GM19463 (cell line): ENCODE measurements around the gene SYNE2.
A peak's percentile ranks its signal among the peaks of the same experiment; 100 is the strongest.

Source experiments
- ATAC-seq: cut with Tn5 transposase; IDR thresholded peaks from one replicate; pipeline ENCODE4 v1.9.1; 2021; ENCODE audit warnings: mild to moderate bottlenecking, moderate library complexity; ENCODE audit not compliant: unreplicated experiment

The SYNE2 gene

DNA sequence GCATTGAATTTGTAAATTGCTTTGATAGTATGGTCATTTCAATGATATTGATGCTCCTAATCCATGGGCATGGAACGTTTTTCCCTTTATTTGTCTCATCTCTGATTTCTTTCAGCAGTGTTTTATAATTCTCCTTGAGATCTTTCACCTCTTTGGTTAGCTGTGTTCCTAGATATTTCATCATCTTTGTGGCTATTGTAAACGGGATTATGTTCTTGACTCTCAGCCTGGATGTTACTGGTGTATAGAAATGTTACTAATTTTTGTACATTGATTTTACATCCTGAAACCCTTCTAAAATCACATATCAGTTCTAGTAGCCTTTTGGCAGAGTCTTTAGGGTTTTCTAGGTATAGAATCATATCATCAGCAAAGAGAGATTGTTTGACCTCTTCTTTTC, 52.6 kb downstream of the SYNE2 start:
- no peak for ATAC-seq

DNA sequence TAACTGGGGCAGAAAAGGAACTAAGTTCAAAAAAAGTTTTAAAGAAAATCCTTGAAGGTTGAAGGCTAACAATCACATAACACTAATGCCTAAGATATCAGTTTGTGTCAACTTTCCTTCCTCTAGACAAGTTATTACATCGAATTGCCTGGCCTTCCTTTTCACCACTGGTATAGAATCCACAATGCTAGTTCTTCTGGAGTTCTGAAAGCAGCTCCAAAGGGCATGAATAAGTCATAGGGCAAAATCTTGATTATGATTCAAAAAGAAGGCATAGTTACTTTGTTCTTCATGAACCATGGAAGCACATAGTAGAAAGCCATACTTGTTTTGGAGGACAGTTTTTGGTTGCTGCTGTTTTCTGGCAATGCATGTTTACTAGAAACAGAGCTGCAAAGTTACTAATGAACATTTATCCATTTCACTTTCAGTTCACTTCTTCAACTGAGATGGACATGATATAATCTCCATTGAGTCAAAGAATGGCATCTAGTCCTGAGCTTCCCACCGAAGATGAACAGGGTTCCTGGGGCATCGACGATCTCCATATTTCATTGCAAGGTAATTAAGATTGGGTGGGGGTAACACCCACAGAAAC, 56.0 kb downstream of the SYNE2 start:
- no peak for ATAC-seq

DNA sequence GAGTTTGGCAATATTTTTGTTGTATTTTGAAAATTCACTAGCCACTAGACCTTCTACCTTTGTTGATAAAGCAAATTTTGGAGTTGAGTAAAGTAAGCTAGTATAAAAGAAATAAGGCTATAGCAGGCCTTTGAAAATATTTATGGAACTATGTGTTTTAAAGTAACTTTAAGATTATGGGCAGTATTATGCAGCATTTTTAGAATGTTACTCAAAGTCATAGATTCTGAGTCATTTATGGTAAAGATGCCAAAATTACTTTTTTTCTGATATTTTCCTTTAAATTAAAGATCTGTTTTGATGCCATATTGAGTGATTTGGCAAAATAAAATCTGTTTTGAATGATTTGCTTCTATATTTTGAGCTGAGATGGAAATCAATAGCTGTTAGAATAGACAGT, 57.2 kb downstream of the SYNE2 start:
- ATAC-seq, result no peak

DNA sequence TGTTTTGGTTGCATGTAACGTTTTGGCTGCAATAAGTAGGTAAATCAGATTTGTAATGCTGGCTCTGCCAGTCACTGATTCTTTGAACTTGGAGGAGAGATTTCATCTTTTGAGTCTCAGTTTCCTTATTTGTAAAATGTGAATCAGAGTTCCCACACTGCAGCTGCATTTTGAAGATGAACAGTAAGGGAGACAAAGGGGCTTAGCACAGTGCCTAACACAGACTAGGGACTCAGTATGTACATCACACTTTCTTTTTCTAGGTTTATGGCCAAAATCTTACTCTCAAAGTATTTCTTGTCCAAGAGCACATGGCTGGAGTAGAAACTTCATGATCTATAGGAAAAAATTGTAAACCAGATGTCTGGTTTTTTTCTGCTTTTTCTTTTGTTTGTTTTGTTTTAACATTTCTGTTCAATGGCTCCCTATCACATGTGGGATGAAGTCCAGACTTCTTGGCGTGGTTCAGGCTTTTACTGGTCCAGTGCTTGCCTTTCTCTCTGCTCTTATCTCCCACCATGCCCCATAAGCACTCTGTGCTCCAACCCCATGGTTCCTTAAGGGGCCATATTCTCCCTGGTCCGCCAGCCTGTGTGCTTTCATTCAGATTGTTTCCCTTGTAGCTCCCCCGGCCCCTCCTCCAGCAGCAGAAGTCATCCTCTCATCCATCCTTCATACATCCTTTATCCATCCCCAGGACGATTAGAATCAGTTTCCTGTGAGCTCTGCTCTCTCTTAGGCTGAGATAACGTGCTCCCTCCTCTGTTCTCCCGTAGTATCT, 58.0 kb downstream of the SYNE2 start:
- ATAC-seq, result no peak

DNA sequence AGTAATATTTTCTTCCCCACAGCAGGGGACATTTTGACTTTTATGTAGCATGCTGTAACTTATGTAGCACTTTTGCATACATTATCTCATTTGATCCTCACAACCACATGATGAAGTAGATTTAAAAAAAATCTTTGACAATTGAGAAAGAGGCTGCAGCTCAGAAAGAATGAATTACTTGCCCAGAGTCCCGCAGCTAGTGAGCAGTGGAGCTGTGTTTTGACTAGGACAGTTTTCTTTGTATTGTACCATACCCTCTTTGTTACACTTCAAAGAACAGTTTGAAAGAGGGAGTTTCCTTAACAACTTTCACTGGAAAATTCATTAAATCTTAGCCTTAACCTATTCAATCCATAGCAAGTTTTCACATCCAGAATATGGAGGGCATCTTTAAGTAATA, 58.6 kb downstream of the SYNE2 start:
- ATAC-seq, result no peak

DNA sequence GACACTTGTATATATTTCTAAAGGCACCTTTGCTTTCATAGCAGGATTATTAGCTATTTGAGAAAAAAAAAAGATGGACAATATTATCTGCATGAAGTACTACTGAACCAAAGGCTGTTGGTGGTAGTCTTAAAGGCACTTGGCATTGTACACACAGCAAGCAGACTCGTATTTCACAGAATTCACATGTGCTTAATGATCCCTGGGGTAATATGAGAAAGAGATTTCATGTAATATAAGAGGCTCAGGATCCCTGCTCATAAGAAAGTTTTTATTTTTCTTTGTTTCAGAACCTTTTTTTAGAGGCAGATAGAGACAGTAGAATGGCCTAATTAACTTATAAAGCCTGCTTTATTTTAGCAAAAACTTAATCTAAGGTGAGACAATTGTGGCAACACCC, 59.5 kb downstream of the SYNE2 start:
- ATAC-seq, result no peak

DNA sequence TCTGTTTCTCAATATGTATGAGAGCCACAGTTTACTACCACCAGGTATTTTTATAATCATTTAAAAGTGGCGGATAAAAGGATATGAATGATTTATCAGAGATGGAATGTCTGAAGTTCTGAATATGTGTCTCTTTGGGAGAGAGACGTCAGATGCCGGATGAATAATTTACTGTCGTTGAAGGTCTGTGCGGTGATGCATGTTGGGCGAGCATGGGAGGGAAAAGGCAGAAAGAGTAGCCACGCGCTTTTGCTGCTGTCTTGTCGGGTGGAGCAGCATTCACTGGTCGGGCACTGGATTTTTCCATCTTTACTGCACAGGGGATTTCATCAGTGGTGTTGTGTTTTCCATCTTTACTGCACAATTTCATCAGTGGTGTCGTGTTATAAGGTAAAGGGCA, 65.6 kb downstream of the SYNE2 start:
- ATAC-seq, result no peak

DNA sequence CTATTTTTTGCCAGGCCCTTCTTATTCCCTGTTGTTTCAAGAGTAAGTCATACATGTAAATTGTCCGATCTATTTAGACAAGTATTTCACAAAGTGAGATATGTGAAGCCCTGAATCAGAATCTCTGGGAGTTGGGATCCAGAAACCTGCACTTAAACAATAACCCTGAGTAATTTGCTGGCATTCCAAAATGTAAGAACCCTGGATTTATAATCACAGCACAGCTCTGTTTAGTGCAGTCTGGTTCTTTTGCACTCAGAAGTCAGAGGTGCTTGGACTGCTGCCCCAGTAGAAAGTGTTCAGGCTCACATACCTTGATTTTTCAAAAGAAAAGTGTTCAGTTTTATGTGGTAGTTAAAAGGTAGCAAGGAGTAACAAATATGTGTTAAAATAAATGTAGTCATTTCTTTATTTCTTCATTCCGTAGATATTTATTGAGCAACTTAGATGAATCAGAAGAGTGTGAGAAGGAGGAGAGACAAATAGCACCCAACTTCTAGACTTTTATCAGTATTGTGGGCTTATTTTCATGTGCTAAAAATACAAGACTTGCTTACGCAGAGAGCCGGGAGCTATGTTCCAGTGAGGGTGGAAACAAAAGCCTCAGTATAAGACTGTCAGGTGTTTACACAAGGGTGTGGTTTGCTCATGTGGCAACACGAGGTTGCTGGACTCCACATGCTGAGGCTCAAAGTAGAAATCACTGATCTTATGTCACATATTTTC, 70.1 kb downstream of the SYNE2 start:
- no peak for ATAC-seq

DNA sequence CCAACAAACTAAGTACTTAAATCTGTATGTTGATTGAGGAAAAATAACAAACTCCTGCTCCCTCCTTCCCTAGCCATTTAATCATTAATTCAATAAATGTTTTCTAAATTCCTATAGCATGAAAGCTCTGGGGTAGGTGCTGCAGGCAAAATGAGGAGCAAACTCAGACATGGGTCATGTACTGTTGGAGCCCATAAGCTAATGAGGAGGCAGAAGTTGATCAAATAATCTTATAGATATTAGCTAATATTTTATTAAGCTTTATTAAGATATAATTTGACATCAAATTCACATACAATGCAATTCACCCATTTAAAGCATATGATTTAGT, 70.6 kb downstream of the SYNE2 start:
- ATAC-seq, result no peak

DNA sequence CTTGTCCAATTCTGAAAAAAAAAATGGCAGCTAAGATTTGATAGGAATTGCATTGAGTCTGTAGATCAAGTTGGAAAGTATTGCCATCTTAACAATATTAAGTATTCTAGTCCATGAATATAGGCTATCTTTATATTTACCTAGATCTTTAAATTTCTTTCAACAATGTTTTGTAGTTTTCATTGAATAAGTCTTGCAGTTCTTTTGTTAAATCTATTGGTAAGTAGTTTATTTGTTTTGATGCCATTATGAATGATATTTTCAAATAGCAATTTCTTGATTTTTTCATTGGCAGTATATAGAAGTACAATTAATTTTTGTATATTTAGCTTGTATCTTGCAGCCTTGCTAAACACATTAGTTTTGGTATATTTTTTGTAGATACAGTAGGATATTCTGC, 71.6 kb downstream of the SYNE2 start:
- ATAC-seq, result no peak

DNA sequence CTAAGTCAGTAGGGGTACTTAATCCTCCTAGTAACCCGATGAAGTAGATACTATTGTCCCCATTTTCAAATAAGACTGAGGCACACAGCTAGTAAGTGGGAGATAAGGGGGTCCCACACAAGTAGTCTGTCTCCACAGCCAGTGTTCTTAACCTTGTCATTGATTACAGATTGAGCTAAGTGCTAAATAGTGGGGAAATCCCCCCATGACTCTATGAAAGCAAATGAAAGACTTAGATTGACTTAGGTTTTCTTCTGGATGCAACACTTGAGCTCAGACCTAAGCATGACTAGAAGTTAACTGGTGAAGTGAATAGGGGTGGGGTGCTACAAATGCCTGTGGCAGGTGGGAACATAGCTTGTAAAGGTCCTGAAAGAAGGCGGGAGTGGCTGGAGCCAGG, 73.8 kb downstream of the SYNE2 start:
- ATAC-seq, result no peak

DNA sequence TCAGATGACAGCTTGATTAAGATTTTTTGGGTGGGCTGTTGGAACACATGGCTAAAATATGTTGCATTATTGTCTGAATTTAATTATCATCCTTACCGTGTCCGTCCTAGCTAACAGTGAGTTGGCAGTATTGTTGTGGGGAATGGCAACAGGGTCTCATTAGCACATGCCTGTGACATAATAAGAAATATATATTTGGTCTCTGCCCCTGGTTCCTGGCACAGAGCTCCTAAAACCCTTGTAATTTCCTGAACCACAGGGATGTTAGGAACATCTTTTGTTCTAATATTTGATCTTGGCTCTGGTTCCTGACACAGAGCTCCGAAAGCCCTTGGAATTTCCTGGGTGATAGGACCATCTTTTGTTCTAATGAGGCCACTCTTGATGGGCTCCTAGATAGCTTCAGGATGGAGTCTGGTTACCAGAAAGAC, 76.0 kb downstream of the SYNE2 start:
- no peak for ATAC-seq

DNA sequence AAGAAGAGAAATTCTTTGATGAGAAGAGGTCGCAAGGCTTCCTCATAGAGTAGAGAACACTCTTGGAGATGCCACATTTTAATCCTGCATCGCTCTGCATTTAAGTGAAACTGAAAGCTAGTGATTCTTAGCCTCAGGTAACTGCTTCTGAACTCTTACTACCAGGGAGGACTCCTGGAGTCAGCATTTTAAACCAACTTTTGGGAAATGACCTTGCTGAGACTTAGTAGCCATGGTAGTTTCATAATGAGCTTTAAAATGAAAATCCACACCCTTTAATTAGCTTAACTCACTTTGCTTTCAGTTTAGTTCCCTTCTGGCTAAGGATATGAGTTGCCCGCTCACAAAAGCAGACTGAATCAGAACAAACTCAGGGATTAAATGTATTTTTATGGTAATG, 80.3 kb downstream of the SYNE2 start:
- peak; percentile 62 for ATAC-seq

DNA sequence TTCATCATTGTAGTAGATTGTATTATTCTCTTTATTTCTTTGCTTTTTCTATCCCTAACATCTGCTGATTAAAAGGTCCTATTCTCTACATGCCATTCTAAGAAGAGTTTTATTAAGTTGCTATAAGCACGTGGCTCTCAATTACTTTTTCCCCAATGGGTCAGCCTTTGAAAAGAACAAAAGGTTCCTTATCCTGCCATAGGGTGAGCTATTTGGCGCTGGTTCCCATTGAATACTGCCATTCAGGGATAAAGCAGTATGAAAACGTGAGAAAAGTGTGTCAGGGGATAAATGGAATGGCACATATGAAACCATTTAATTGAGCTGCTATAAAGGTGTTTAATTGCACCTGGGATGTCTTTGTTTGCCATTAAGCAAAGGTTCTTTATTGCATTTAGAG, 80.9 kb downstream of the SYNE2 start:
- no peak for ATAC-seq

DNA sequence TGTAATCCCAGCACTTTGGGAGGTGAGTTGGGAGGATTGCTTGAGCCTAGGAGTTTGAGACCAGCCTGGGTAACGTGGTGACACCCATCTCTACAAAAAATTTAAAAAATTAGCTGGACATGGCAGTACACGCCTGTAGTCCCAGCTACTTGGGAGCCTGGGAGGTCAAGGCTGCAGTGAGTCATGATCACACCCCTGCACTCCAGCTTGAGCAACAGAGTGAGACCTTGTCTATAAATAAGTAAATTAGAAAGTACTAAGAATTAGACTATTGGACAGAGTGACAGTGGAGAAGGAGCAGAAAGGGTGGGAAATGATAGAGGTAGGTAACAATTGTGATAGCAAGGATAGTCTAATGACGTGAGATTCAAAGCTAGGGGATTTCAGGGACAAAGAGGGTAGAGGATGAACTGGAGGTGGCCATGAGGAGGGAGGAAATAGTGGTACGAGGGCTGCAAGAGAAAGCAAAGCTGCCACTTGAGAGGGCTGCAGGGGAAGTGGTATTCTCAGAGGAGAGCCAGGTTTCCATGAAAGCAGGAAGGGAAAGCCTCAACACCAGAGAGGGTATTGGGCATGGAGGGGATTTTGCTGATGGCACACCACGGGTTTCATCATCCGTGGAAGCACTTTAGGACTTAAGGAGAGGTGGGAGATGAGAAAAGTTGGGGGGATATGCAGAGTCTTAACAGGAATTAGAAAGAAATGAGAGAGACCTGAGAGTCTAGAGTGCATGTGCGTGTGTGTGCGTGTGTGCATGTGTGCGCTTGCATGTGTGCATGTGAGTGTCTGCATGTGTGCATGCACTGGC, 85.6 kb downstream of the SYNE2 start:
- peak; percentile 59 for ATAC-seq

DNA sequence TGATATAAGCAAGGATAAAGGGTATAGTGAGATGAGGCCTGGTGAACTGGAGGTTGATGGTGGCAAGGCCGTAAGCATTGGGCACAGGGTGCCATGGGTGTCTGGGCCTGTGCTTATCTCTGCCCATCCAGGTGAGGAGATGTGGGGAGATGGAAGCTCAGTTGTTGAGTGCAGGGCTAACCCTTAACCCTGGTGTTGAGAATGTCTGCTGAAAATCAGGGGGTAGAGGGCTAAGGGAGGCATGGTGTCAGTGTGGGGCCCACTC, 86.1 kb downstream of the SYNE2 start:
- no peak for ATAC-seq

DNA sequence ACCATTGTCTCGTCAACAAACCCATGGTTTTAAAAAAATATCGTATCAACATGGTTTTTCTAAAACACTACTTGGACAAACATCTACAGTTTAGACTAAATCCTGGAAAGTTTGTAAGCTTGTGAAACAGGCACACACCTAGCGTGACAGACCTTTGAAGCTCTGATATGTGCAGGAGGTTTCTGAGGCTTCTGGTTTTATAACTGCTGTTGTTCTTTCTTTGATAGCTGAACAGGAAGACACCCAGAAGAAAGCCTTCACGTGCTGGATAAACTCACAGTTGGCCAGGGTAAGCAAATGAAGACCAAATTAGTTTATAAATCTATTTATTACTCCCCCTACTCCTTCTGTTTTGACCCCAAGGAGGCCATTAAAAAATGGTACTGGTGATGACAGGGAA, 87.6 kb downstream of the SYNE2 start:
- ATAC-seq, result no peak

DNA sequence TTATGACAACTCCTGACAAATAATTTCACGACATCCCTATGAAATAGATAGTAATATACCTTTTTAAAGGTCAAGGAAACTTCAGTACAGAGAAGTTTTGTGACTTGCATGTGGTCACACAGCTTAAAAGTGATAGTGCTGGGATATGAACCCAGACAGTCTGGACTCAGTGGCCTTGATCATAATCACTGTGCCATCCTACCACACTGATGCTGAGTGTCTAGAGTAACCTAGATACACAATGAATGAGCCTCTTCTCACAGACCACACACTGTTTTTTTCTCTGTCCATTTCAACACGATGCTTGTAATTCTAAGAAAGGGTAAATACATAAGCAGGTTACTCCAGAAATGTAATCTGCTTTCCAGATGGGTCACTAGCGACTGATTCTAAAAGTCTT, 88.2 kb downstream of the SYNE2 start:
- no peak for ATAC-seq

DNA sequence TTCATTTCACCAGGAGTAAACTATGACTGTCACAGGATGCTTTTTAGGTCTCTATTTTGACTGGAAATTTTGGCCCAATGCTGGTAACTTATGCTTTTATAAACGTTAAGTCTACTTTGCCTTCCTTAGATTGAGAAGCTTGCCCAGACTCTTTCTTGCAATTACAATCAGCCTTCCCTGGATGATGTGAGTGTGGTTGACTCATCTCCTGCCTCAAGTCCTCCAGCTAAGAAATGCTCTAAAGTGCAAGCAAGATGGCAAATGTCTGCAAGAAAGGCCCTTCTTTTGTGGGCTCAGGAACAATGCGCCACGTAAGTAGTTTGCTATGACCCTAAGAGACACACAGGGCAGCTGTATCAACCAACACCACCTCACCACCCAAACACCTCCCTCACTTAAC, 96.9 kb downstream of the SYNE2 start:
- ATAC-seq, result no peak

DNA sequence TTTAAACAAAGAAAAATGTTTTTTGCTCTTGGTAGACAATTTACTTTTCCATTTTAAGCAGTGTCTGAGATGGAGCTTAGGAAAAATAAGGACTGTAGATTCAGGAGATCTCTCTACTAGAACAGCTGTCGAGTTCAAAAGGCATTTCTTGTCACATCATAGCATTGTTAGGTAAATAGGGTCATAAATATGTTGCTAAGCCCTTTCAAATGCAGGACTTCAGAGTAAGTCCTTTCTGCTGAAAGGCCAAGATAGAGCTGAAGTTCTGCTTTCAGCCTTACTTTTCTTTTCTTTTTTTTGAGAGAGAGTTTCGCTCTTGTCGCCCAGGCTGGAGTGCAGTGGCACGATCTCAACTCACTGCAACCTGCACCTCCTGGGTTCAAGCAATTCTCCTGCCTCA, 98.2 kb downstream of the SYNE2 start:
- no peak for ATAC-seq

DNA sequence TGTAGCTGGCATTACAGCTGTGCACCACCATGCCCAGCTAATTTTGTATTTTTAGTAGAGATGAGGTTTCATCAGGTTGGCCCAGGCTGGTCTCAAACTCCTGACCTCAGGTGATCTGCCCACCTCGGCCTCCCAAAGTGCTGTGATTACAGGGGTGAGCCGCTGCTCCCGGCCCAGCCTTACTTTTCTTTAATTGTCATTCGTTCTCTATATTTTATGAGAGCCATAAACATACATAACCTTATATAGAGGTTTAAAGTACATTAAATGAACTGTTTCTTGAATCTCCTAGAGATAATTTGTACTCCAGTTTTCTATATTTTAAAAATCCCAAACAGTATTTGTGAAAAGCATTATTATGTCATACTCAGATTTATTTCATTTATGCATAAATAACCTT, 98.6 kb downstream of the SYNE2 start:
- ATAC-seq, result no peak
